ENCODE data around the gene NXT1.

NXT1 gene

GRCh38 chr20:23320317-23320716 is 30.3 kb upstream of the NXT1 start:
- no peak for TF ChIP-seq BACH2 (CRISPR knock-in tag; IDR thresholded peaks at IDR 0.05; ENCODE audit: borderline replicate concordance)
- no peak for TF ChIP-seq ZNF565 (CRISPR knock-in tag; conservative IDR thresholded peaks at IDR 0.05; ENCODE audit: low read depth)
- no peak for TF ChIP-seq TOX (CRISPR knock-in tag; IDR thresholded peaks at IDR 0.05; ENCODE audit: borderline replicate concordance)
- TF ChIP-seq RARB (CRISPR knock-in tag; IDR thresholded peaks at IDR 0.05) = no peak
- peak; percentile 79 for ATAC-seq

GRCh38 chr20:23325107-23325506 is 25.5 kb upstream of the NXT1 start:
- TF ChIP-seq ZC3H10 (CRISPR knock-in tag; IDR thresholded peaks at IDR 0.05) = no peak
- TF ChIP-seq ARNTL (CRISPR knock-in tag; IDR thresholded peaks at IDR 0.05; ENCODE audit: borderline replicate concordance, low read depth) = no peak
- no peak for TF ChIP-seq TCF4 (CRISPR knock-in tag; IDR thresholded peaks at IDR 0.05; ENCODE audit: borderline replicate concordance)
- no peak for TF ChIP-seq ZNF565 (CRISPR knock-in tag; conservative IDR thresholded peaks at IDR 0.05; ENCODE audit: low read depth)
- no peak for TF ChIP-seq PPARA (CRISPR knock-in tag; IDR thresholded peaks at IDR 0.05; ENCODE audit: borderline replicate concordance)
- no peak for TF ChIP-seq POU6F1 (CRISPR knock-in tag; IDR thresholded peaks at IDR 0.05; ENCODE audit: borderline replicate concordance, low read depth)
- TF ChIP-seq OSR1 (CRISPR knock-in tag; IDR thresholded peaks at IDR 0.05) = no peak
- TF ChIP-seq ZNF8 (CRISPR knock-in tag; IDR thresholded peaks at IDR 0.05) = no peak
- TF ChIP-seq SNAI2 (CRISPR knock-in tag; IDR thresholded peaks at IDR 0.05) = no peak
- no peak for TF ChIP-seq CSDC2 (CRISPR knock-in tag; IDR thresholded peaks at IDR 0.05)
- TF ChIP-seq TSHZ2 (CRISPR knock-in tag; IDR thresholded peaks at IDR 0.05) = no peak
- TF ChIP-seq CSRNP3 (CRISPR knock-in tag; IDR thresholded peaks at IDR 0.05) = no peak
- no peak for TF ChIP-seq ZFP30 (CRISPR knock-in tag; IDR thresholded peaks at IDR 0.05)
- no peak for TF ChIP-seq PATZ1 (CRISPR knock-in tag; IDR thresholded peaks at IDR 0.05; ENCODE audit: borderline replicate concordance)
- TF ChIP-seq ZNF70 (CRISPR knock-in tag; IDR thresholded peaks at IDR 0.05) = no peak
- no peak for ATAC-seq

- ATAC-seq = no peak
- TF ChIP-seq ESRRG (CRISPR knock-in tag; IDR thresholded peaks at IDR 0.05) (no peak), SNAI2 (CRISPR knock-in tag; IDR thresholded peaks at IDR 0.05) (no peak), TCF4 (CRISPR knock-in tag; IDR thresholded peaks at IDR 0.05; ENCODE audit: borderline replicate concordance) (no peak), ZNF565 (CRISPR knock-in tag; conservative IDR thresholded peaks at IDR 0.05; ENCODE audit: low read depth) (no peak), ZFP30 (CRISPR knock-in tag; IDR thresholded peaks at IDR 0.05) (no peak), PATZ1 (CRISPR knock-in tag; IDR thresholded peaks at IDR 0.05; ENCODE audit: borderline replicate concordance) (no peak), CSDC2 (CRISPR knock-in tag; IDR thresholded peaks at IDR 0.05) (no peak), CSRNP3 (CRISPR knock-in tag; IDR thresholded peaks at IDR 0.05) (no peak), TSHZ2 (CRISPR knock-in tag; IDR thresholded peaks at IDR 0.05) (no peak), ZNF70 (CRISPR knock-in tag; IDR thresholded peaks at IDR 0.05) (no peak), ARNTL (CRISPR knock-in tag; IDR thresholded peaks at IDR 0.05; ENCODE audit: borderline replicate concordance, low read depth) (no peak), TOX (CRISPR knock-in tag; IDR thresholded peaks at IDR 0.05; ENCODE audit: borderline replicate concordance) (no peak), CREB5 (CRISPR knock-in tag; IDR thresholded peaks at IDR 0.05; ENCODE audit: low read depth) (no peak), ZFP3 (CRISPR knock-in tag; IDR thresholded peaks at IDR 0.05) (no peak), BACH2 (CRISPR knock-in tag; IDR thresholded peaks at IDR 0.05; ENCODE audit: borderline replicate concordance) (no peak)
These were observed 23.8 kb upstream of the NXT1 start for GRCh38 chr20:23326774-23327173.
